OCI-LY3 (cell line): ENCODE measurements around the gene RBBP6.

Source experiments
- EZH2phosphoT487 ChIP-seq: fragments of 200-600 bp; shearing (Covaris generic); IDR thresholded peaks from 2 replicates; pipeline ENCODE4 v1.6.1; 2018; ENCODE audit warnings: antibody characterized with exemption, mixed run types, low read depth
- TF ChIP-seq, protein P1 (sequence below): fragments of 200-600, 300-600 bp; sonication (generic); IDR thresholded peaks from 2 replicates; pipeline ENCODE4 v1.5.1; 2014; ENCODE audit warnings: antibody characterized with exemption, low read length, low read depth

DNA sequence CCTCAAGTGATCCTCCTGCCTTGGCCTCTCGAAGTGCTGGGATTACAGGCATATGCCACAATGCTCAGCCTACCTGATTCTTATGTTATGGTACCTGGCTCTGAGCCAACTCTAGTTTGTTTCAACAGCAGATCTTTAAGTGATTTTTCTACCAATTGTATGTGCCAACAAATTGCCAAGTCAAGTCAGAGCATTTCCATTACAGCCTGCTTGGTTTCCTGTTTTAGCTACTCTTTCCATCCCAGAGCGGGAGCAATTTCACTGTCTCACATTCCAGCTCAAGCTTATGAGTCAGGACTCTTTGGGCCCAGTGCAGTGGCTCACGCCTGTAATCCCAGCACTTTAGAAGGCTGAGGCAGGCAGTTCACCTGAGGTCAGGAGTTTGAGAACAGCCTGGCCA, 30.8 kb upstream of the RBBP6 start:
- TF ChIP-seq, protein P1, sequence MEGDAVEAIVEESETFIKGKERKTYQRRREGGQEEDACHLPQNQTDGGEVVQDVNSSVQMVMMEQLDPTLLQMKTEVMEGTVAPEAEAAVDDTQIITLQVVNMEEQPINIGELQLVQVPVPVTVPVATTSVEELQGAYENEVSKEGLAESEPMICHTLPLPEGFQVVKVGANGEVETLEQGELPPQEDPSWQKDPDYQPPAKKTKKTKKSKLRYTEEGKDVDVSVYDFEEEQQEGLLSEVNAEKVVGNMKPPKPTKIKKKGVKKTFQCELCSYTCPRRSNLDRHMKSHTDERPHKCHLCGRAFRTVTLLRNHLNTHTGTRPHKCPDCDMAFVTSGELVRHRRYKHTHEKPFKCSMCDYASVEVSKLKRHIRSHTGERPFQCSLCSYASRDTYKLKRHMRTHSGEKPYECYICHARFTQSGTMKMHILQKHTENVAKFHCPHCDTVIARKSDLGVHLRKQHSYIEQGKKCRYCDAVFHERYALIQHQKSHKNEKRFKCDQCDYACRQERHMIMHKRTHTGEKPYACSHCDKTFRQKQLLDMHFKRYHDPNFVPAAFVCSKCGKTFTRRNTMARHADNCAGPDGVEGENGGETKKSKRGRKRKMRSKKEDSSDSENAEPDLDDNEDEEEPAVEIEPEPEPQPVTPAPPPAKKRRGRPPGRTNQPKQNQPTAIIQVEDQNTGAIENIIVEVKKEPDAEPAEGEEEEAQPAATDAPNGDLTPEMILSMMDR, result no peak
- no peak for TF ChIP-seq EZH2phosphoT487
